ENCODE results near the gene TENT5C. TPM values are rescaled to one million over a fixed set of nuclear protein-coding genes. Genes with fewer than 3 reads are reported as not detected.

TENT5C gene
- total and polyA plus RNA-seq, 2 of the 8 experiments (the other 6 are each of a cell fraction or from before 2014, with no cell fraction given) = 0.38 to 0.99 TPM

DNA sequence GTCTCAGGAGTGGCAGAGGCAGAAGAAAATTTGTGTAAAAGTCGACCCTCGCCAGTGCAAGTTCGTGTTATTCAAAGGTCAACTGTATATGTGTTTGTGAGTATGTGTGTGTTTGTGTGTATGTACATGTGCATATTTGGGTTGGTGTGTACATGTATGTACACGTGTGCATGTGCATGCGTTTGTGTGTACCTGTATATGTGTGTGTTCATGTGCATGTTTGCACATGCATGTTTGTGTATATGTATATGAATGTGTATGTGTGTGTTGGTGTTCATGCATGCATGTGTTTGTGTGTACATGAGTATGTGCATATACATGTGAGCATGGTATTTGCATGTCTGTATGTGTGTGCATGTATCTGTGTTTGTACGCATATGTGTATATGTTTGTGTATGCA, 21.7 kb upstream of the TENT5C start (continued):
- no peak for TF ChIP-seq SIRT6 (IDR thresholded peaks at IDR 0.05; ENCODE audit: low read length)
- TF ChIP-seq POU5F1 (IDR thresholded peaks at IDR 0.05; ENCODE audit: low read depth, low read length) = no peak
- TF ChIP-seq ASH2L (IDR thresholded peaks at IDR 0.05; ENCODE audit: low read length) = no peak
- no peak for TF ChIP-seq CEBPB (IDR thresholded peaks at IDR 0.05; ENCODE audit: low read depth, low read length)
- no peak for TF ChIP-seq ZNF274 (IDR thresholded peaks at IDR 0.05; ENCODE audit: borderline replicate concordance, extremely low read depth, low read length)
- no peak for TF ChIP-seq BACH1 (IDR thresholded peaks at IDR 0.05; ENCODE audit: low read length)
